Measurements from ENCODE around the gene GET4. TPM values are rescaled to one million over a fixed set of nuclear protein-coding genes. Genes with fewer than 3 reads are reported as not detected.
"Not testable (repeated sequence)": the region's sequence is repeated elsewhere in the genome, so short reads cannot be mapped to it uniquely, and the experiment has no call there.

GET4 gene
- total and polyA plus RNA-seq, 2 of the 4 experiments (the other 2 are of a cell fraction) = 11.3 to 30.9 TPM

DNA sequence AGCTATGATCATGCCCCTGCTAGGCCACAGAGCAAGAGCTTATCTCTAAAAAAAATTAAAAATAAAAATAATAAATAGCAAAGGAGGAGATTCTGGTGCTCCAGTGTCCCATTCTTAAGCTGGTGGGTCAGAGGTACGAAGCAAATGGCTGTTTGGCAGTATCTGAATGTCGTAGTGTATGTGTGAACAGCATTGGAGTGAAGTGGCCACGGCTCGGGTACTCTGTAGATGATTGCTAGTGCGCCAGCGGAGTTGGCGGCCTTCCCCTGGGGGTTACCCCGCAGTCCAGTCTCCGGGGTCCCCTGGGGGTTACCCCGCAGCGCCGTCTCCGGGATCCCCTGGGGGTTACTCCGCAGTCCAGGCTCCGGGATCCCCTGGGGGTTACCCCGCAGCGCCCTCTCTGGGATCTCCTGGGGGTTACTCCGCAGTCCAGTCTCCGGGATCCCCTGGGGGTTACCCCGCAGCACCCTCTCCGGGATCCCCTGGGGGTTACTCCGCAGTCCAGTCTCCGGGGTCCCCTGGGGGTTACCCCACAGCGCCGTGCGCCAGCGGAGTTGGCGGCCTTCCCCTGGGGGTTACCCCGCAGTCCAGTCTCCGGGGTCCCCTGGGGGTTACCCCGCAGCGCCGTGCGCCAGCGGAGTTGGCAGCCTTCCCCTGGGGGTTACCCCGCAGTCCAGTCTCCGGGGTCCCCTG is 29.2 kb upstream of the GET4 start:
- H2AK5ac ChIP-seq (ENCODE audit: low read depth, low read length); H3K4me1 ChIP-seq (ENCODE audit: control insufficient read depth, insufficient read depth, low read length); H2BK20ac ChIP-seq (ENCODE audit: low read depth, low read length); BruUV-seq (replicated peaks); H3K23ac ChIP-seq (ENCODE audit: low read depth, low read length); dilution Hi-C loops (cut with HindIII; ENCODE audit: low sequenced_read_pairs, unreplicated experiment); H3K56ac ChIP-seq (ENCODE audit: extremely low read depth, insufficient read depth, low read length); H3K9me3 ChIP-seq (ENCODE audit: control insufficient read depth, insufficient read depth, low read length); H2AK9ac ChIP-seq (replicated peaks; ENCODE audit: low read depth, low read length, poor library complexity); H2BK5ac ChIP-seq (ENCODE audit: low read depth, low read length, poor library complexity, severe bottlenecking); H4K91ac ChIP-seq (ENCODE audit: insufficient read depth, low read depth, low read length); H2AFZ ChIP-seq (replicated peaks; ENCODE audit: low read length, poor library complexity); H3K18ac ChIP-seq (ENCODE audit: low read depth, low read length); intact Hi-C loops (cut with micrococcal nuclease); H3K4ac ChIP-seq (ENCODE audit: low read depth, low read length); POLR2A ChIA-PET (ENCODE audit: unreplicated experiment); H4K5ac ChIP-seq (ENCODE audit: low read depth, low read length); H3K9me1 ChIP-seq (ENCODE audit: insufficient read depth, low read length); H2BK120ac ChIP-seq (ENCODE audit: low read depth, low read length); in situ Hi-C loops (cut with MboI; ENCODE audit: low sequenced_read_pairs); H3K9ac ChIP-seq (ENCODE audit: low read depth, low read length); DNase-seq; H3K14ac ChIP-seq (replicated peaks; ENCODE audit: low read depth, low read length); H3K27ac ChIP-seq (ENCODE audit: insufficient read depth, low read length); H3K4me3 ChIP-seq (ENCODE audit: insufficient read depth, low read depth, low read length); H4K8ac ChIP-seq (ENCODE audit: low read depth in 2 of 2, low read length in 2 of 2); ATAC-seq (ENCODE audit: low read depth); H2BK15ac ChIP-seq (ENCODE audit: low read depth, low read length); H3K27me3 ChIP-seq (ENCODE audit: control insufficient read depth, insufficient read depth, low read length); H3K4me2 ChIP-seq (ENCODE audit: low read depth, low read length): not testable (repeated sequence)
- Histone ChIP-seq H4K20me1 (ENCODE audit: insufficient read depth, low read length) (peaks cover 19% of the 10 kb centered on the region; the same call in 1 of the 2 replicates), H3K36me3 (ENCODE audit: control insufficient read depth, insufficient read depth, low read length) (peaks cover 45% of the 10 kb centered on the region), H3K79me1 (ENCODE audit: low read depth in 1 of 2, low read length in 2 of 2) (peaks cover 25 to 65% of the 10 kb centered on the region in 2 experiments)
- WGBS, 2 experiments (ENCODE audit: extremely low coverage in 2 of 2, insufficient read length in 1 of 2) = 92% methylated on average over 4 of the region's 37 CpGs; no CpG with 5 or more reads in 1 of the 2 experiments
- CTCF ChIA-PET = interaction anchor here (1.1 kb wide), 1 partner anchor 11 kb away, joined by 5 read pairs; no protein-coding TSS in a partner anchor

DNA sequence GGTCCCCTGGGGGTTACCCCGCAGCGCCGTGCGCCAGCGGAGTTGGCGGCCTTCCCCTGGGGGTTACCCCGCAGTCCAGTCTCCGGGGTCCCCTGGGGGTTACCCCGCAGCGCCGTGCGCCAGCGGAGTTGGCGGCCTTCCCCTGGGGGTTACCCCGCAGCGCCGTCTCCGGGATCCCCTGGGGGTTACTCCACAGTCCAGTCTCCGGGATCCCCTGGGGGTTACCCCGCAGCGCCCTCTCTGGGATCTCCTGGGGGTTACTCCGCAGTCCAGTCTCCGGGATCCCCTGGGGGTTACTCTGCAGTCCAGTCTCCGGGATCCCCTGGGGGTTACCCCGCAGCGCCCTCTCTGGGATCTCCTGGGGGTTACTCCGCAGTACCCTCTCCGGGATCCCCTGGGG is 28.6 kb upstream of the GET4 start:
- H3K27me3 ChIP-seq (ENCODE audit: control insufficient read depth, insufficient read depth, low read length); H3K27ac ChIP-seq (ENCODE audit: insufficient read depth, low read length); H4K91ac ChIP-seq (ENCODE audit: insufficient read depth, low read depth, low read length); H2BK15ac ChIP-seq (ENCODE audit: low read depth, low read length); H3K14ac ChIP-seq (replicated peaks; ENCODE audit: low read depth, low read length); DNase-seq; H2AK9ac ChIP-seq (replicated peaks; ENCODE audit: low read depth, low read length, poor library complexity); H3K9me1 ChIP-seq (ENCODE audit: insufficient read depth, low read length); H3K4ac ChIP-seq (ENCODE audit: low read depth, low read length); CTCF ChIA-PET; ATAC-seq (ENCODE audit: low read depth); H3K4me3 ChIP-seq (ENCODE audit: insufficient read depth, low read depth, low read length); in situ Hi-C loops (cut with MboI; ENCODE audit: low sequenced_read_pairs); H2BK120ac ChIP-seq (ENCODE audit: low read depth, low read length); H4K8ac ChIP-seq (ENCODE audit: low read depth in 2 of 2, low read length in 2 of 2); H3K9ac ChIP-seq (ENCODE audit: low read depth, low read length); H4K5ac ChIP-seq (ENCODE audit: low read depth, low read length); BruUV-seq (replicated peaks); H3K23ac ChIP-seq (ENCODE audit: low read depth, low read length); intact Hi-C loops (cut with micrococcal nuclease); H2AK5ac ChIP-seq (ENCODE audit: low read depth, low read length); H2BK5ac ChIP-seq (ENCODE audit: low read depth, low read length, poor library complexity, severe bottlenecking); POLR2A ChIA-PET (ENCODE audit: unreplicated experiment); dilution Hi-C loops (cut with HindIII; ENCODE audit: low sequenced_read_pairs, unreplicated experiment); H3K18ac ChIP-seq (ENCODE audit: low read depth, low read length); H2AFZ ChIP-seq (replicated peaks; ENCODE audit: low read length, poor library complexity); H3K4me1 ChIP-seq (ENCODE audit: control insufficient read depth, insufficient read depth, low read length); H3K56ac ChIP-seq (ENCODE audit: extremely low read depth, insufficient read depth, low read length); H2BK20ac ChIP-seq (ENCODE audit: low read depth, low read length); H3K9me3 ChIP-seq (ENCODE audit: control insufficient read depth, insufficient read depth, low read length); H3K4me2 ChIP-seq (ENCODE audit: low read depth, low read length): not testable (repeated sequence)
- peaks cover 13% of the 10 kb centered on the region; the same call in 1 of the 2 replicates for H4K20me1 ChIP-seq (ENCODE audit: insufficient read depth, low read length)
- no CpG with 5 or more reads among the region's 28 CpGs for WGBS, 2 experiments (ENCODE audit: extremely low coverage in 2 of 2, insufficient read length in 1 of 2)
- H3K36me3 ChIP-seq (ENCODE audit: control insufficient read depth, insufficient read depth, low read length) = peaks cover 45% of the 10 kb centered on the region
- H3K79me1 ChIP-seq (ENCODE audit: low read depth in 1 of 2, low read length in 2 of 2) = peaks cover 19 to 65% of the 10 kb centered on the region in 2 experiments

Data from IMR-90 (cell line).